EH (cell line): Measurements from ENCODE around the gene CLDN15.
"Not testable (repeated sequence)": the region's sequence is repeated elsewhere in the genome, so short reads cannot be mapped to it uniquely, and the experiment has no call there.

Experiments used
- DNase-seq: peaks from one replicate; pipeline ENCODE4 v3.0.0-alpha.2; 2015; ENCODE audit warnings: low read depth

The CLDN15 gene

DNA sequence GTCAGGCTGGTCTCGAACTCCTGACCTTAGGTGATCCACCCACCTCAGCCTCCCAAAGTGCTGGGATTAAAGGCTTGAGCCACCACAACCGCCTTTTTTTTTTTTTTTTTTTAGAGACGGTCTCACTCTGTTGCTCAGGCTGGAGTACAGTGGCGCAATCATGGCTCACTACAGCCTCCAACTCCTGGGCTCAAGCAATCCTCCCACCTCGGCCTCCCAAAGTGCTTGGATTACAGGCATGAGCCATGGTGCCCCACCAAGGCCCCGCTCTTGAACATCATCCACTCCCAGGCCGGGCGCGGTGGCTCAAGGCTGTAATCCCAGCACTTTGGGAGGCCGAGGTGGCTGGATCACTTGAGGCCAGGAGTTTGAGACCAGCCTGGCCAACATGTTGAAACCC, 38.1 kb downstream of the CLDN15 start:
- DNase-seq = not testable (repeated sequence)

DNA sequence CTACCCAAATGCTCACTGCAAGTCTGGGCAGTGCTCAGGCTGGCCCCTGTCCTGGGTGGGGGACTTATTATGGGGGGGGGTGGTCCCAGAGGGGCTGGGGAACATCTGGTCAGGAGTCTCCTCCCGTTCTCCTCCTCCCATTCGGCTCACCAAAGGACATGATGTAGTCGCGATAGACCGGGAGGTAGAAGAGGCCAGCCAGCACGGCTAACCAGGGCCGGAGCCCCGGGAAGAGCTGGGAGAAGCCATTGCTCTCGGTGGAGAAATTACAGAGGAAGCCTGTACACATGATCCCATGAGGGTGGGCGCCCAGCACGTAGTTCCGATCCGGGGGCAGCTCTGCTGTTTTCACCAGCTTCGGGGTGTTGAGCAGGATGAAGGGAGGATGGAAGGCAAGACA, 39.1 kb downstream of the CLDN15 start:
- no peak for DNase-seq

DNA sequence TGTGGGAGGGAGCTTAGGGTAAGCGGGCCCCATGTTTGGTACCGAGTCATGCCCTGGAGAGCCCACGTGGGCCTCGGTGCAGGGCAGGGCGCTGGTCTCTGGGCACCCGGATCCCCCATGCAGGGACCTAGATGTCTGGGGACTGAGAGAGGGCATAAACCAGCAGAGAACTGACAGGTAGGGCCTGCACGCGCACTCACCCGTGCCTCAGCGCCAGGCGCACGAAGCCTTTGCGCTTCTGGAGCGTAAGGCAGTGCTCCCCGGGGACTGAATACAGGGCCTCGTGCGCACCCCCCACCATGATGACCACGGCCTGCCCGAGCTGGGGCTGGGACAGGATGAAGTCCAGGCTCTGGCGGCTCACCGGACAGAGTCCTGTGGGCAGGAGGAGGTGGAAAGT, 39.6 kb downstream of the CLDN15 start:
- no peak for DNase-seq

DNA sequence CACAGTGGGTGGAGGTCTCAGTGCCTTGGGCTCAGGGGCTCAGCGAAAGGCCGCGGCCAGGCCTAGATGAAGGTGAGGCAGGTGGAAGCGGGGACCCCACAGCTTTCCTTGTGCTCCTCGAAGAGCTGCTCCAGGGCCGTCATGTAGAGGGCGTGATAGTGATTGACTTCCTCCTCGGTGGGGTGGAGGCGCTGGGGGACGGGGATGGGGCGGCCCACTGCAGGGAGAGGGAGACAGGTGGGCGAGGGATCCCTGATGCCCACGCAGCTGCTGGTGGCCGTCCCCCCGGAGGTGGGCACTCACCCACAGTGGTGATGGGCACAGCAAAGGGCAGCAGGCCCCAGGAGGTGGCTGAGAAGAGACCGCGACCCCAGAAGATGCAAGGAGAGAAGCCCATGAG, 41.7 kb downstream of the CLDN15 start:
- DNase-seq = no peak

DNA sequence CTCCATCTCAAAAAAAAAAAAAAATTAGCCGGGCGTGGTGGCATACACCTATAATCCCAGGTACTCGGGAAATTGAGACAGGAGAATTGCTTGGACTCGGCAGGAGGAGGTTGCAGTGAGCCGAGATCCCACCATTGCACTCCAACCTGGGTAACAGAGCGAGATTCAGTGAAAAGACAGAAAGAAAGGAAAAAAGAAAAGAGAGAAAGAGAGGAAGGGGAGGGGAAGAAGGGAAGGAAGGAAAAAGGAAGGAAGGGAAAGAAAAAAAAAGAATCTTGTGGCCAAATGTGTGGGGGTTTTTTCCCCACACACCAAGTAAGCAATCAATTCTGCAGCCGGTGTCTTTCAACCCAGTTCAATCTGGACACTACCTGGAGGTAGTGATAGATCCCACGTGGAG, 48.5 kb downstream of the CLDN15 start:
- DNase-seq = no peak

DNA sequence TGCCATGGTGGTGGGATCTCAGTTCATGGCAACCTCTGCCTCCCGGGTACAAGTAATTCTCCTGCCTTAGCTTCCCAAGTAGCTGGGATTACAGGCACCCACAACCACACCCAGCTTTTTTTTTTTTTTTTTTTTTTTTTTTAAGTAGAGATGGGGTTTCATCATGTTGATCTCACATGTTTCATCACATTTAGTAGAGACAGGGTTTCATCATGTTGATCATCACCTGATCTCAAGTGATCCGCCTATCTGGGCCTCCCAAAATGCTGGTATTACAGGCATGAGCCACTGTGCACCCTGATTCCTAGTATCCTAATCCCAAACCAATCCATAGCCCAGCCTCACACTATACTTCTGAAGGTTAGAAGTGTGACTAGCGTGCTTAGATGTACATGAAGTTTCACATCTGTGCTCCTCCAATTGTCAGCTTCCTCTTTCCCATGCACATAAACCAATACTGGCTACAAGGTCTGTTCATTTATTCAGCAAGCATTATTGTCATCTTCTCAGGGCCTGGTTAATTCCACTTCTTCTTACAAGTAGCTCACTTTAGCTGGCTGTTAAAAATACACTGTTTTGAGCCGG, 50.7 kb downstream of the CLDN15 start:
- DNase-seq = no peak

DNA sequence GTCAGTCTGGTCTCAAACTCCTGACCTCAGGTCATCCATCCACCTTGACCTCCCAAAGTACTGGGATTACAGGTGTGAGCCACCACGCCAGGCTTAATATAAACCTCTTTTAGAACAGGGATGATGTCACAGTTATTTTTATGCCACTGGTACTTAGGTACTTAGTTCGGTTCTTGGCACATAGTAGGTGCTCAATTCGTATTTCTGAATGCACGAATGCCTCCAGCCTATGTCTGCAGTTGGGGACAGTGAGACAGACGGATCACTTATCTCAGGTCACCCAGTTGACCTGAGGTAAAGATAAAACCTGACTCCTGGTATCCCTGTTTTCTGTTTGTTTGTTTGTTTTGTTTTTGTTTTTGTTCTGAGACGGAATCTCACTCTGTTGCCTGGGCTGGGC, 51.4 kb downstream of the CLDN15 start:
- no peak for DNase-seq

DNA sequence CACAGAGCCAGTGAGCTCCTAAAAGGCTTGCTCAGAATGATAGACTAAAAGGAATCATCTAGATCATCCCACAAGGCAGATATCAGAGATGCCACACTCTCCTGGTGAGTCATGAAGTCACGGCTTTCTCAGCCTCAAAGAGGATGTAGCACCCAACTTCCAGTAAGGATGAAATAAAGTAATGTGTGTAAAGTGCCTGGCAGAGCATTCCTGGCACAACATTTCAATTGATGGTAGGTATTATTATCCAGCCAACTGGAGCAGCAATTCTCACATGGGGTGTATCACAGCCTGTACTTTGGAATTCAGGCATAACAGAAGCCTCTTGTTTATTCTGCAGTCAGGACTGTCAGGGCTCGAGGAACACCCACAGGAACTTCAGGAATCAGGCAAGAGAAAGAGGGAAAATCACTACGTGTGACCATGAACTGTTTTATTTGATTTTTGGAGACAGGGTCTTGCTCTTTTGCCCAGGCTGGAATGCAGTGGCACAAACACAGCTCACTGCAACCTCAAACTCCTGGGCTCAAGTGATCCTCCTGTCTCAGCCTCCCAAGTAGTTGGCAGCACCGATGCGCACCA, 52.3 kb downstream of the CLDN15 start:
- peak; percentile 84 for DNase-seq
